Activated effector memory CD4-positive, alpha-beta T cell treated with anti-CD3 and anti-CD28 coated beads, Interleukin-2, amount 50 U/mL, for 16 hours (primary cell): Measurements from ENCODE around the gene NNMT.

Experiments
- DNase-seq: peaks from one replicate; pipeline ENCODE4 v3.0.0-alpha.2; 2020

The NNMT gene

GRCh38 chr11:114295676-114296604 is at the start of gene NNMT:
Gene NNMT, plus strand, starts transcription at chr11:114296399. Its CDS starts 158 bp downstream, at chr11:114296557.
- no peak for DNase-seq

- DNase-seq, result no peak
Measured at GRCh38 chr11:114247070-114247789, 49.0 kb upstream of the NNMT start.

GRCh38 chr11:114250180-114250579 is 46.0 kb upstream of the NNMT start:
- no peak for DNase-seq

GRCh38 chr11:114250993-114251814 is 45.0 kb upstream of the NNMT start:
- no peak for DNase-seq

- DNase-seq, result no peak
Measured at GRCh38 chr11:114251815-114252337, 44.3 kb upstream of the NNMT start.

- no peak for DNase-seq
Measured at GRCh38 chr11:114252767-114253166, 43.4 kb upstream of the NNMT start.

GRCh38 chr11:114253771-114254170 is 42.4 kb upstream of the NNMT start:
- no peak for DNase-seq

- DNase-seq, result no peak
Measured at GRCh38 chr11:114254571-114255146, 41.5 kb upstream of the NNMT start.

GRCh38 chr11:114255289-114255688 is 40.9 kb upstream of the NNMT start:
- DNase-seq, result no peak

GRCh38 chr11:114256176-114256966 is 39.8 kb upstream of the NNMT start:
- no peak for DNase-seq

GRCh38 chr11:114256967-114257286 is 39.3 kb upstream of the NNMT start:
- DNase-seq, result no peak

- no peak for DNase-seq
Measured at GRCh38 chr11:114257621-114258558, 38.3 kb upstream of the NNMT start.

- no peak for DNase-seq
Measured at GRCh38 chr11:114258696-114259095, 37.5 kb upstream of the NNMT start.

- no peak for DNase-seq
Measured at GRCh38 chr11:114259124-114259526, 37.1 kb upstream of the NNMT start.

- no peak for DNase-seq
Measured at GRCh38 chr11:114259551-114259983, 36.6 kb upstream of the NNMT start.

GRCh38 chr11:114260077-114260476 is 36.1 kb upstream of the NNMT start:
- DNase-seq, result no peak

GRCh38 chr11:114260483-114260882 is 35.7 kb upstream of the NNMT start:
- no peak for DNase-seq

GRCh38 chr11:114261791-114262190 is 34.4 kb upstream of the NNMT start:
- DNase-seq, result no peak

- peak; percentile 58 for DNase-seq
Measured at GRCh38 chr11:114262681-114263512, 33.3 kb upstream of the NNMT start.
